DMS 273 (cell line): ENCODE data around the gene DHRS13.

Experiments
- DNase-seq: peaks from one replicate; lab custom pipeline; 2025; ENCODE audit not compliant: unreplicated experiment; lab: John Stamatoyannopoulos, UW

Gene DHRS13

GRCh38 chr17:28863953-28864352 is 38.9 kb downstream of the DHRS13 start:
- DNase-seq = no peak

GRCh38 chr17:28862561-28862960 is 40.3 kb downstream of the DHRS13 start:
- DNase-seq = no peak

GRCh38 chr17:28861393-28862203 is 41.3 kb downstream of the DHRS13 start:
- DNase-seq = no peak

GRCh38 chr17:28860363-28860808 is 42.5 kb downstream of the DHRS13 start:
- no peak for DNase-seq

- no peak for DNase-seq
These were observed 44.0 kb downstream of the DHRS13 start for GRCh38 chr17:28858801-28859355.

GRCh38 chr17:28857905-28858800 is 44.7 kb downstream of the DHRS13 start:
- no peak for DNase-seq

- no peak for DNase-seq
These were observed 46.8 kb downstream of the DHRS13 start for GRCh38 chr17:28856028-28856574.

GRCh38 chr17:28855336-28855679 is 47.6 kb downstream of the DHRS13 start:
- no peak for DNase-seq

- peak; percentile 97 for DNase-seq
These were observed 48.2 kb downstream of the DHRS13 start, which contains the start of gene ERAL1 for GRCh38 chr17:28854457-28855335. ERAL1 (plus strand) TSS chr17:28855016; CDS start chr17:28855035, 19 bp downstream.

- DNase-seq = no peak
These were observed 49.6 kb downstream of the DHRS13 start for GRCh38 chr17:28853295-28853694.

- peak; percentile 57 for DNase-seq
These were observed 53.6 kb downstream of the DHRS13 start for GRCh38 chr17:28849281-28849680.

GRCh38 chr17:28848667-28849066 is 54.2 kb downstream of the DHRS13 start:
- peak; percentile 39 for DNase-seq
